ENCODE data around the gene FAM241B. TPM values are rescaled to one million over a fixed set of nuclear protein-coding genes. Genes with fewer than 3 reads are reported as not detected.
A peak's percentile ranks its signal among the peaks of the same experiment; 100 is the strongest.

The FAM241B gene
- total RNA-seq, result 10 to 100 TPM in 5 of 8 experiments, 1 to 10 TPM in 2, under 1 TPM in 1; 0.51 to 59.5 (median 24.5) TPM

GRCh38 chr10:69629897-69630650, at the start of gene FAM241B:
FAM241B (plus strand) TSS chr10:69630247; CDS start chr10:69631744, 1,497 bp downstream.
- peak within 1 kb of the TSS; percentile 72 to 75 for H3K27ac ChIP-seq
- peak; percentile 88 to 96 (median 94) for ATAC-seq (replicated peaks in 6 of 8)
- peak within 1 kb of the TSS; percentile 78 to 96 (median 88) for H3K4me3 ChIP-seq
- 0 to 28% methylated on average over 1 to 2 of the region's 72 CpGs; no CpG with 5 or more reads in 8 of the 10 experiments for WGBS, 10 experiments
- in situ Hi-C loops (cut with MboI; ENCODE audit: low pct_unique_long_range_greater_than_20kb in 2 of 9, low sequenced_read_pairs in 9 of 9, unreplicated experiment in 9 of 9), result loop anchor here in 7 of 9 experiments (10.0 to 25.0 kb wide), 7 partner anchors 115 to 418 kb away; partner anchors contain the start of genes TACR2 (in 5 of the 7) and HKDC1 (in 1 of the 7)
- H3K4me1 ChIP-seq (replicated peaks in 1 of 2), result peaks cover 9 to 12% of the 10 kb centered on the region in 2 donors

- Histone ChIP-seq H3K27ac (no peak overlapping the region), H3K4me3 (no peak overlapping the region), H3K4me1 (replicated peaks in 1 of 2) (peaks cover 7 to 8% of the 10 kb centered on the region in 2 donors)
- 0 to 100% (median 61%) methylated on average over 1 to 5 of the region's 5 CpGs; no CpG with 5 or more reads in 1 of the 10 experiments for WGBS, 10 experiments
- no peak for ATAC-seq (replicated peaks in 6 of 8)
- in situ Hi-C loops (cut with MboI; ENCODE audit: low pct_unique_long_range_greater_than_20kb in 2 of 9, low sequenced_read_pairs in 9 of 9, unreplicated experiment in 9 of 9), result no loop called here
These were observed 49.6 kb upstream of the FAM241B start for GRCh38 chr10:69580435-69580834.

GRCh38 chr10:69583106-69583505, 46.9 kb upstream of the FAM241B start:
- in situ Hi-C loops (cut with MboI; ENCODE audit: low pct_unique_long_range_greater_than_20kb in 2 of 9, low sequenced_read_pairs in 9 of 9, unreplicated experiment in 9 of 9), result no loop called here
- no peaks in the 10 kb centered on the region for H3K4me1 ChIP-seq (replicated peaks in 1 of 2)
- ATAC-seq (replicated peaks in 6 of 8), result peak in 1 of 8 experiments; percentile 29
- no peak overlapping the region for H3K4me3 ChIP-seq
- H3K27ac ChIP-seq, result no peak overlapping the region
- WGBS, 10 experiments, result 0 to 100% (median 57%) methylated on average over 1 of the region's 2 CpGs; no CpG with 5 or more reads in 5 of the 10 experiments

GRCh38 chr10:69584624-69585023, 45.4 kb upstream of the FAM241B start:
- peak in 1 of 8 experiments; percentile 69 for ATAC-seq (replicated peaks in 6 of 8)
- Histone ChIP-seq H3K27ac (no peak overlapping the region), H3K4me3 (no peak overlapping the region), H3K4me1 (replicated peaks in 1 of 2) (no peaks in the 10 kb centered on the region)
- WGBS, 10 experiments, result 42 to 100% (median 72%) methylated on average over 1 to 3 of the region's 3 CpGs; no CpG with 5 or more reads in 4 of the 10 experiments
- in situ Hi-C loops (cut with MboI; ENCODE audit: low pct_unique_long_range_greater_than_20kb in 2 of 9, low sequenced_read_pairs in 9 of 9, unreplicated experiment in 9 of 9), result no loop called here

- H3K4me1 ChIP-seq (replicated peaks in 1 of 2), result no peaks in the 10 kb centered on the region
- in situ Hi-C loops (cut with MboI; ENCODE audit: low pct_unique_long_range_greater_than_20kb in 2 of 9, low sequenced_read_pairs in 9 of 9, unreplicated experiment in 9 of 9), result no loop called here
- ATAC-seq (replicated peaks in 6 of 8), result no peak
- 0 to 56% (median 35%) methylated on average over 1 to 3 of the region's 3 CpGs; no CpG with 5 or more reads in 2 of the 10 experiments for WGBS, 10 experiments
- no peak overlapping the region for H3K4me3 ChIP-seq
- no peak overlapping the region for H3K27ac ChIP-seq
These were observed 41.7 kb upstream of the FAM241B start for GRCh38 chr10:69588358-69588757.

- no peak overlapping the region for H3K27ac ChIP-seq
- ATAC-seq (replicated peaks in 6 of 8), result no peak
- H3K4me1 ChIP-seq (replicated peaks in 1 of 2), result no peaks in the 10 kb centered on the region
- 0 to 93% (median 74%) methylated on average over 1 to 4 of the region's 5 CpGs; no CpG with 5 or more reads in 2 of the 10 experiments for WGBS, 10 experiments
- no peak overlapping the region for H3K4me3 ChIP-seq
- in situ Hi-C loops (cut with MboI; ENCODE audit: low pct_unique_long_range_greater_than_20kb in 2 of 9, low sequenced_read_pairs in 9 of 9, unreplicated experiment in 9 of 9), result no loop called here
These were observed 29.2 kb upstream of the FAM241B start for GRCh38 chr10:69600761-69601330.

GRCh38 chr10:69609077-69609476, 21.0 kb upstream of the FAM241B start:
- Histone ChIP-seq H3K4me3 (no peak overlapping the region), H3K4me1 (replicated peaks in 1 of 2) (no peaks in the 10 kb centered on the region), H3K27ac (no peak overlapping the region)
- in situ Hi-C loops (cut with MboI; ENCODE audit: low pct_unique_long_range_greater_than_20kb in 2 of 9, low sequenced_read_pairs in 9 of 9, unreplicated experiment in 9 of 9), result no loop called here
- no peak for ATAC-seq (replicated peaks in 6 of 8)
- WGBS, 10 experiments, result 0 to 100% (median 55%) methylated on average over 1 of the region's 1 CpG; no CpG with 5 or more reads in 3 of the 10 experiments

GRCh38 chr10:69612760-69613159, 17.3 kb upstream of the FAM241B start:
- ATAC-seq (replicated peaks in 6 of 8), result no peak
- Histone ChIP-seq H3K27ac (no peak overlapping the region), H3K4me3 (no peak overlapping the region), H3K4me1 (replicated peaks in 1 of 2) (no peaks in the 10 kb centered on the region)
- in situ Hi-C loops (cut with MboI; ENCODE audit: low pct_unique_long_range_greater_than_20kb in 2 of 9, low sequenced_read_pairs in 9 of 9, unreplicated experiment in 9 of 9), result no loop called here

GRCh38 chr10:69614130-69614529, 15.9 kb upstream of the FAM241B start:
- H3K4me1 ChIP-seq (replicated peaks in 1 of 2), result no peaks in the 10 kb centered on the region
- in situ Hi-C loops (cut with MboI; ENCODE audit: low pct_unique_long_range_greater_than_20kb in 2 of 9, low sequenced_read_pairs in 9 of 9, unreplicated experiment in 9 of 9), result no loop called here
- no peak overlapping the region for H3K4me3 ChIP-seq
- H3K27ac ChIP-seq, result no peak overlapping the region
- ATAC-seq (replicated peaks in 6 of 8), result no peak
- WGBS, 10 experiments, result 20 to 89% (median 81%) methylated on average over 1 of the region's 1 CpG; no CpG with 5 or more reads in 4 of the 10 experiments

- no peak for ATAC-seq (replicated peaks in 6 of 8)
- Histone ChIP-seq H3K4me1 (replicated peaks in 1 of 2) (no peaks in the 10 kb centered on the region), H3K4me3 (no peak overlapping the region), H3K27ac (no peak overlapping the region)
- WGBS, 10 experiments, result 0 to 100% (median 27%) methylated on average over 1 to 4 of the region's 4 CpGs; no CpG with 5 or more reads in 3 of the 10 experiments
- in situ Hi-C loops (cut with MboI; ENCODE audit: low pct_unique_long_range_greater_than_20kb in 2 of 9, low sequenced_read_pairs in 9 of 9, unreplicated experiment in 9 of 9), result no loop called here
These were observed 13.7 kb upstream of the FAM241B start for GRCh38 chr10:69616358-69616757.

- WGBS, 10 experiments, result 0 to 100% (median 80%) methylated on average over 1 to 2 of the region's 2 CpGs; no CpG with 5 or more reads in 7 of the 10 experiments
- Histone ChIP-seq H3K27ac (no peak overlapping the region), H3K4me3 (no peak overlapping the region), H3K4me1 (replicated peaks in 1 of 2) (no peaks in the 10 kb centered on the region)
- ATAC-seq (replicated peaks in 6 of 8), result no peak
- in situ Hi-C loops (cut with MboI; ENCODE audit: low pct_unique_long_range_greater_than_20kb in 2 of 9, low sequenced_read_pairs in 9 of 9, unreplicated experiment in 9 of 9), result no loop called here
These were observed 11.3 kb upstream of the FAM241B start for GRCh38 chr10:69618746-69619145.

- Histone ChIP-seq H3K4me1 (replicated peaks in 1 of 2) (no peaks in the 10 kb centered on the region), H3K27ac (no peak overlapping the region), H3K4me3 (no peak overlapping the region)
- in situ Hi-C loops (cut with MboI; ENCODE audit: low pct_unique_long_range_greater_than_20kb in 2 of 9, low sequenced_read_pairs in 9 of 9, unreplicated experiment in 9 of 9), result no loop called here
- no peak for ATAC-seq (replicated peaks in 6 of 8)
- 14 to 100% (median 89%) methylated on average over 1 to 6 of the region's 7 CpGs; no CpG with 5 or more reads in 4 of the 10 experiments for WGBS, 10 experiments
These were observed 10.4 kb upstream of the FAM241B start for GRCh38 chr10:69619626-69620025.

GRCh38 chr10:69620625-69621024, 9.4 kb upstream of the FAM241B start:
- Histone ChIP-seq H3K4me3 (no peak overlapping the region), H3K4me1 (replicated peaks in 1 of 2) (no peaks in the 10 kb centered on the region), H3K27ac (no peak overlapping the region)
- 0 to 64% (median 40%) methylated on average over 1 to 3 of the region's 5 CpGs; no CpG with 5 or more reads in 6 of the 10 experiments for WGBS, 10 experiments
- ATAC-seq (replicated peaks in 6 of 8), result no peak
- in situ Hi-C loops (cut with MboI; ENCODE audit: low pct_unique_long_range_greater_than_20kb in 2 of 9, low sequenced_read_pairs in 9 of 9, unreplicated experiment in 9 of 9), result no loop called here

Data from motor neuron (in vitro differentiated cells).